Measurements from ENCODE around the gene CAVIN3.

DNA sequence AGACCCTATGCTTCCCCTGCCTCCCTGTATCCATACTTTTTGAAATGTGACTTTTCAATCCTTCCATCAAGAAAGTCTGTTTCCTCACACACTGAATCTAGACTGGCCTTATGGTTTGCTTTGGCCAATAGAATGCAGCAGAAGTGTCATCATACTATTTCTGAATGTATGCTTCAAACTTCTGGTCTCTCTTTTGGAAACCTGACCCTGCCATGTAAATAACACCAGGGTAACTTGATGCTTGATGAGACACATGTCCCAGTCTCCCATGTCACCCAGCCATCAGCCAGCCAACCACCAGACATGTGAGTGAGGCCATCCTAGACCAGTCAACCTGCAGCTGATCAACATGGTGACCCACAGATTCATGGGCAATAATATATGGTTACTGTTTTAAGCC is 29.7 kb upstream of the CAVIN3 start:
- TF ChIP-seq, protein P1, sequence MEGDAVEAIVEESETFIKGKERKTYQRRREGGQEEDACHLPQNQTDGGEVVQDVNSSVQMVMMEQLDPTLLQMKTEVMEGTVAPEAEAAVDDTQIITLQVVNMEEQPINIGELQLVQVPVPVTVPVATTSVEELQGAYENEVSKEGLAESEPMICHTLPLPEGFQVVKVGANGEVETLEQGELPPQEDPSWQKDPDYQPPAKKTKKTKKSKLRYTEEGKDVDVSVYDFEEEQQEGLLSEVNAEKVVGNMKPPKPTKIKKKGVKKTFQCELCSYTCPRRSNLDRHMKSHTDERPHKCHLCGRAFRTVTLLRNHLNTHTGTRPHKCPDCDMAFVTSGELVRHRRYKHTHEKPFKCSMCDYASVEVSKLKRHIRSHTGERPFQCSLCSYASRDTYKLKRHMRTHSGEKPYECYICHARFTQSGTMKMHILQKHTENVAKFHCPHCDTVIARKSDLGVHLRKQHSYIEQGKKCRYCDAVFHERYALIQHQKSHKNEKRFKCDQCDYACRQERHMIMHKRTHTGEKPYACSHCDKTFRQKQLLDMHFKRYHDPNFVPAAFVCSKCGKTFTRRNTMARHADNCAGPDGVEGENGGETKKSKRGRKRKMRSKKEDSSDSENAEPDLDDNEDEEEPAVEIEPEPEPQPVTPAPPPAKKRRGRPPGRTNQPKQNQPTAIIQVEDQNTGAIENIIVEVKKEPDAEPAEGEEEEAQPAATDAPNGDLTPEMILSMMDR (IDR thresholded peaks at IDR 0.05) = no peak
- TF ChIP-seq ZNF423 (CRISPR knock-in tag; IDR thresholded peaks at IDR 0.05) (no peak), PREB (CRISPR knock-in tag; IDR thresholded peaks at IDR 0.05; ENCODE audit: borderline replicate concordance) (no peak), SMAD4 (CRISPR knock-in tag; IDR thresholded peaks at IDR 0.05) (no peak), NR1H2 (CRISPR knock-in tag; IDR thresholded peaks at IDR 0.05) (no peak), SP1 (CRISPR knock-in tag; conservative IDR thresholded peaks at IDR 0.05) (no peak), FOXJ3 (CRISPR knock-in tag; IDR thresholded peaks at IDR 0.05; ENCODE audit: borderline replicate concordance) (no peak), ZNF232 (CRISPR knock-in tag; IDR thresholded peaks at IDR 0.05) (no peak)
- TF ChIP-seq, protein P2, sequence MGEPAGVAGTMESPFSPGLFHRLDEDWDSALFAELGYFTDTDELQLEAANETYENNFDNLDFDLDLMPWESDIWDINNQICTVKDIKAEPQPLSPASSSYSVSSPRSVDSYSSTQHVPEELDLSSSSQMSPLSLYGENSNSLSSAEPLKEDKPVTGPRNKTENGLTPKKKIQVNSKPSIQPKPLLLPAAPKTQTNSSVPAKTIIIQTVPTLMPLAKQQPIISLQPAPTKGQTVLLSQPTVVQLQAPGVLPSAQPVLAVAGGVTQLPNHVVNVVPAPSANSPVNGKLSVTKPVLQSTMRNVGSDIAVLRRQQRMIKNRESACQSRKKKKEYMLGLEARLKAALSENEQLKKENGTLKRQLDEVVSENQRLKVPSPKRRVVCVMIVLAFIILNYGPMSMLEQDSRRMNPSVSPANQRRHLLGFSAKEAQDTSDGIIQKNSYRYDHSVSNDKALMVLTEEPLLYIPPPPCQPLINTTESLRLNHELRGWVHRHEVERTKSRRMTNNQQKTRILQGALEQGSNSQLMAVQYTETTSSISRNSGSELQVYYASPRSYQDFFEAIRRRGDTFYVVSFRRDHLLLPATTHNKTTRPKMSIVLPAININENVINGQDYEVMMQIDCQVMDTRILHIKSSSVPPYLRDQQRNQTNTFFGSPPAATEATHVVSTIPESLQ (CRISPR knock-in tag; IDR thresholded peaks at IDR 0.05) = no peak
- TF ChIP-seq, protein P3, sequence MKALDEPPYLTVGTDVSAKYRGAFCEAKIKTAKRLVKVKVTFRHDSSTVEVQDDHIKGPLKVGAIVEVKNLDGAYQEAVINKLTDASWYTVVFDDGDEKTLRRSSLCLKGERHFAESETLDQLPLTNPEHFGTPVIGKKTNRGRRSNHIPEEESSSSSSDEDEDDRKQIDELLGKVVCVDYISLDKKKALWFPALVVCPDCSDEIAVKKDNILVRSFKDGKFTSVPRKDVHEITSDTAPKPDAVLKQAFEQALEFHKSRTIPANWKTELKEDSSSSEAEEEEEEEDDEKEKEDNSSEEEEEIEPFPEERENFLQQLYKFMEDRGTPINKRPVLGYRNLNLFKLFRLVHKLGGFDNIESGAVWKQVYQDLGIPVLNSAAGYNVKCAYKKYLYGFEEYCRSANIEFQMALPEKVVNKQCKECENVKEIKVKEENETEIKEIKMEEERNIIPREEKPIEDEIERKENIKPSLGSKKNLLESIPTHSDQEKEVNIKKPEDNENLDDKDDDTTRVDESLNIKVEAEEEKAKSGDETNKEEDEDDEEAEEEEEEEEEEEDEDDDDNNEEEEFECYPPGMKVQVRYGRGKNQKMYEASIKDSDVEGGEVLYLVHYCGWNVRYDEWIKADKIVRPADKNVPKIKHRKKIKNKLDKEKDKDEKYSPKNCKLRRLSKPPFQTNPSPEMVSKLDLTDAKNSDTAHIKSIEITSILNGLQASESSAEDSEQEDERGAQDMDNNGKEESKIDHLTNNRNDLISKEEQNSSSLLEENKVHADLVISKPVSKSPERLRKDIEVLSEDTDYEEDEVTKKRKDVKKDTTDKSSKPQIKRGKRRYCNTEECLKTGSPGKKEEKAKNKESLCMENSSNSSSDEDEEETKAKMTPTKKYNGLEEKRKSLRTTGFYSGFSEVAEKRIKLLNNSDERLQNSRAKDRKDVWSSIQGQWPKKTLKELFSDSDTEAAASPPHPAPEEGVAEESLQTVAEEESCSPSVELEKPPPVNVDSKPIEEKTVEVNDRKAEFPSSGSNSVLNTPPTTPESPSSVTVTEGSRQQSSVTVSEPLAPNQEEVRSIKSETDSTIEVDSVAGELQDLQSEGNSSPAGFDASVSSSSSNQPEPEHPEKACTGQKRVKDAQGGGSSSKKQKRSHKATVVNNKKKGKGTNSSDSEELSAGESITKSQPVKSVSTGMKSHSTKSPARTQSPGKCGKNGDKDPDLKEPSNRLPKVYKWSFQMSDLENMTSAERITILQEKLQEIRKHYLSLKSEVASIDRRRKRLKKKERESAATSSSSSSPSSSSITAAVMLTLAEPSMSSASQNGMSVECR (CRISPR knock-in tag; IDR thresholded peaks at IDR 0.05; ENCODE audit: borderline replicate concordance) = no peak
- TF ChIP-seq, protein P4, sequence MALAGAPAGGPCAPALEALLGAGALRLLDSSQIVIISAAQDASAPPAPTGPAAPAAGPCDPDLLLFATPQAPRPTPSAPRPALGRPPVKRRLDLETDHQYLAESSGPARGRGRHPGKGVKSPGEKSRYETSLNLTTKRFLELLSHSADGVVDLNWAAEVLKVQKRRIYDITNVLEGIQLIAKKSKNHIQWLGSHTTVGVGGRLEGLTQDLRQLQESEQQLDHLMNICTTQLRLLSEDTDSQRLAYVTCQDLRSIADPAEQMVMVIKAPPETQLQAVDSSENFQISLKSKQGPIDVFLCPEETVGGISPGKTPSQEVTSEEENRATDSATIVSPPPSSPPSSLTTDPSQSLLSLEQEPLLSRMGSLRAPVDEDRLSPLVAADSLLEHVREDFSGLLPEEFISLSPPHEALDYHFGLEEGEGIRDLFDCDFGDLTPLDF (CRISPR knock-in tag; IDR thresholded peaks at IDR 0.05) = no peak

Measured in WTC11 (cell line).